Tibial artery (tissue), 4 donors: ENCODE results near the gene TAF4.

ENCODE experiments used
- DNase-seq, 2 donors: peaks; one replicate each; pipeline ENCODE4 v3.0.0-alpha.2; 2019
- H3K27ac ChIP-seq, 2 donors: fragments of 200-600 bp; sonication (generic) in 1 of 2; 1 replicate in 1 of 2; 2 replicates in 1 of 2; pipeline ENCODE4 v1.5.1; 2018 to 2019; ENCODE audit warnings: mild to moderate bottlenecking in 1 of 2
- H3K27me3 ChIP-seq, 2 donors: fragments of 200-600 bp; sonication (generic) in 1 of 2; one replicate each; pipeline versions ENCODE4 v1.5.1 to v1.6.0; 2016 to 2019
- H3K36me3 ChIP-seq, 3 donors: fragments of 200-600 bp; sonication (generic) in 2 of 3; one replicate each; pipeline ENCODE4 v1.5.1; 2016 to 2019; ENCODE audit warnings: mild to moderate bottlenecking in 2 of 3
- H3K4me1 ChIP-seq, 4 donors: fragments of 200-600 bp; sonication (generic) in 2 of 4; 1 replicate in 3 of 4; 2 replicates in 1 of 4; pipeline ENCODE4 v1.5.1; 2016 to 2019
- H3K4me3 ChIP-seq, 2 donors: fragments of 200-600 bp; sonication (generic) in 1 of 2; 1 replicate in 1 of 2; 2 replicates in 1 of 2; pipeline ENCODE4 v1.5.1; 2018 to 2019; ENCODE audit warnings: mild to moderate bottlenecking in 2 of 2
- H3K9me3 ChIP-seq, 3 donors: fragments of 200-600 bp; sonication (generic) in 1 of 3; one replicate each; pipeline ENCODE4 v1.5.1; 2016 to 2019
- CTCF ChIP-seq, 2 experiments: fragments of 200-600 bp in 1 of 2; fragments of 450-650 bp in 1 of 2; IDR thresholded peaks; one replicate each; pipeline ENCODE4 v1.5.1; 2017 to 2019; ENCODE audit warnings: antibody characterized with exemption in 2 of 2, mild to moderate bottlenecking in 1 of 2, moderate library complexity in 1 of 2
- intact Hi-C: fragments of 100-400 bp; cut with DNase I; formaldehyde crosslinking; loops from one replicate; pipeline ENCODE4 v1.15.0; 2023; ENCODE audit warnings: low total_unique reads

The TAF4 gene

GRCh38 chr20:62051144-62051543 lies 14.5 kb downstream of the TAF4 start:
- Histone ChIP-seq H3K27me3 (no peaks in the 10 kb centered on the region), H3K4me1 (peaks cover 0 to 4% (median 0%) of the 10 kb centered on the region in 4 donors), H3K4me3 (no peak overlapping the region), H3K27ac (no peak overlapping the region), H3K9me3 (no peaks in the 10 kb centered on the region), H3K36me3 (peaks cover 0 to 7% (median 0%) of the 10 kb centered on the region in 3 donors)
- intact Hi-C loops = loop anchor here (5.0 kb wide), 1 partner anchor 34 kb away; no protein-coding TSS in a partner anchor
- TF ChIP-seq CTCF (IDR thresholded peaks at IDR 0.05) = no peak
- no peak for DNase-seq

GRCh38 chr20:62050166-62051120 lies 15.2 kb downstream of the TAF4 start:
- DNase-seq = no peak
- TF ChIP-seq CTCF (IDR thresholded peaks at IDR 0.05) = no peak
- Histone ChIP-seq H3K4me1 (peaks cover 0 to 4% (median 0%) of the 10 kb centered on the region in 4 donors), H3K27me3 (no peaks in the 10 kb centered on the region), H3K9me3 (no peaks in the 10 kb centered on the region), H3K27ac (no peak overlapping the region), H3K4me3 (no peak overlapping the region), H3K36me3 (peaks cover 0 to 7% (median 0%) of the 10 kb centered on the region in 3 donors)
- intact Hi-C loops = loop anchor here (5.0 kb wide), 1 partner anchor 33 kb away; no protein-coding TSS in a partner anchor

GRCh38 chr20:62049342-62050165 lies 16.1 kb downstream of the TAF4 start:
- Histone ChIP-seq H3K4me3 (no peak overlapping the region), H3K27ac (no peak overlapping the region), H3K9me3 (no peaks in the 10 kb centered on the region), H3K27me3 (no peaks in the 10 kb centered on the region), H3K36me3 (peaks cover 0 to 1% (median 0%) of the 10 kb centered on the region in 3 donors), H3K4me1 (peaks cover 0 to 4% (median 0%) of the 10 kb centered on the region in 4 donors)
- DNase-seq = no peak
- no peak for TF ChIP-seq CTCF (IDR thresholded peaks at IDR 0.05)
- intact Hi-C loops = loop anchor here (5.0 kb wide), 1 partner anchor 32 kb away; no protein-coding TSS in a partner anchor

GRCh38 chr20:62048821-62049291 lies 16.8 kb downstream of the TAF4 start:
- no peaks in the 10 kb centered on the region for H3K27me3 ChIP-seq
- intact Hi-C loops = no loop called here
- no peak overlapping the region for H3K27ac ChIP-seq
- H3K4me3 ChIP-seq = no peak overlapping the region
- peaks cover 0 to 4% (median 0%) of the 10 kb centered on the region in 4 donors for H3K4me1 ChIP-seq
- no peak for TF ChIP-seq CTCF (IDR thresholded peaks at IDR 0.05)
- H3K36me3 ChIP-seq = no peaks in the 10 kb centered on the region
- H3K9me3 ChIP-seq = no peaks in the 10 kb centered on the region
- DNase-seq = no peak

GRCh38 chr20:62048346-62048761 lies 17.3 kb downstream of the TAF4 start:
- H3K27me3 ChIP-seq = no peaks in the 10 kb centered on the region
- intact Hi-C loops = no loop called here
- no peaks in the 10 kb centered on the region for H3K9me3 ChIP-seq
- TF ChIP-seq CTCF (IDR thresholded peaks at IDR 0.05) = no peak
- H3K4me1 ChIP-seq = peaks cover 0 to 4% (median 0%) of the 10 kb centered on the region in 4 donors
- H3K36me3 ChIP-seq = no peaks in the 10 kb centered on the region
- no peak for DNase-seq
- no peak overlapping the region for H3K4me3 ChIP-seq
- H3K27ac ChIP-seq = no peak overlapping the region
